PC-9 (cell line): ENCODE data around the gene TGFBI.

Source experiments
- CTCF ChIP-seq: fragments of 200-600 bp; sonication (generic); conservative IDR thresholded peaks from 2 replicates; pipeline ENCODE4 v1.6.1; 2017; ENCODE audit warnings: mixed run types, antibody characterized with exemption, mild to moderate bottlenecking, moderate library complexity
- EZH2 ChIP-seq: fragments of 200-600 bp; sonication (generic); IDR thresholded peaks from 2 replicates; pipeline ENCODE4 v1.8.0; 2017; ENCODE audit warnings: antibody characterized with exemption, low read depth

- TF ChIP-seq EZH2 (no peak), CTCF (no peak)
Observed at GRCh38 chr5:135997673-135998335, 31.0 kb upstream of the TGFBI start.
